NB4 (cell line): ENCODE data around the gene CBX1.

Source experiments
- CTCF ChIP-seq: IDR thresholded peaks from one replicate; pipeline ENCODE4 v1.5.1; 2012; ENCODE audit warnings: low read depth, low read length
- POLR2A ChIP-seq: IDR thresholded peaks from 2 replicates; pipeline ENCODE4 v1.6.1; 2011; ENCODE audit warnings: mild to moderate bottlenecking; ENCODE audit not compliant: insufficient read length; ENCODE audit errors: extremely low read depth

- TF ChIP-seq CTCF (no peak), POLR2A (no peak)
Measured at GRCh38 chr17:48030531-48030930, 70.7 kb downstream of the CBX1 start.
